GM12878 (cell line): ENCODE results near the gene HNRNPM. TPM values are rescaled to one million over a fixed set of nuclear protein-coding genes. Genes with fewer than 3 reads are reported as not detected.

Experiments used
- ATAC-seq: fragments of 200-7000 bp; cut with Tn5 transposase; 3 replicates; pipeline ENCODE4 v1.9.1; 2020; ENCODE audit warnings: mild to moderate bottlenecking, moderate library complexity
- BruUV-seq: library from RNA; stranded (reverse); fragments of 400-500 nt; replicated peaks from 2 replicates; lab custom pipeline; 2021; lab: Mats Ljungman, UMichigan
- CTCF ChIA-PET: fragments of 300-600 bp; sonication (Branson Sonifier 250); formaldehyde crosslinking; extraction: SDS; loops from one replicate; lab custom pipeline; 2021; ENCODE audit warnings: inconsistent platforms; lab: Yijun Ruan, JAX
- POLR2A ChIA-PET: fragments of 350-600 bp; formaldehyde crosslinking; extraction: SDS; loops from one replicate; lab custom pipeline; 2021; ENCODE audit warnings: inconsistent platforms; lab: Charles Lee
- RAD21 ChIA-PET: fragments of 300-600 bp; sonication (Branson Sonifier 250); formaldehyde crosslinking; loops from one replicate; lab custom pipeline; 2023; ENCODE audit warnings: antibody characterized with exemption; ENCODE audit not compliant: unreplicated experiment; lab: Charles Lee
- SMC1A ChIA-PET: fragments of 300-600 bp; sonication (Branson Sonifier 250); formaldehyde crosslinking; loops from one replicate; lab custom pipeline; 2023; ENCODE audit not compliant: unreplicated experiment, uncharacterized antibody; lab: Charles Lee
- DNase-seq: peaks from one replicate; pipeline ENCODE4 v3.0.0-alpha.2; 2011; ENCODE audit warnings: low read depth, low spot score
- FAIRE-seq: peaks from 3 replicates; lab custom pipeline; 2011; peaks lifted over from hg19 to GRCh38; lab: Jason Lieb, UNC
- H2AFZ ChIP-seq: 2 replicates; pipeline ENCODE4 v1.6.0; 2011; ENCODE audit warnings: low read depth, low read length, control low read depth; ENCODE audit not compliant: control insufficient read depth
- H3K27ac ChIP-seq: 2 replicates; pipeline ENCODE4 v1.5.1; 2011; ENCODE audit warnings: control low read depth; ENCODE audit not compliant: control insufficient read depth, insufficient read depth
- H3K27me3 ChIP-seq, 2 experiments: replicated peaks in 1 of 2; 2 replicates each; pipeline versions ENCODE4 v1.6.0 to v1.6.1; 2011; ENCODE audit warnings: low read length in 1 of 2; ENCODE audit not compliant: control insufficient read depth in 2 of 2, insufficient read depth in 2 of 2
- H3K36me3 ChIP-seq, 2 experiments: 2 replicates each; pipeline ENCODE4 v1.5.1; 2011; ENCODE audit warnings: low read length in 1 of 2; ENCODE audit not compliant: control insufficient read depth in 2 of 2, insufficient read depth in 2 of 2
- H3K4me1 ChIP-seq: 2 replicates; pipeline ENCODE4 v1.6.1; 2011; ENCODE audit warnings: mild to moderate bottlenecking, low read length, moderate library complexity, mixed read lengths; ENCODE audit not compliant: control insufficient read depth, insufficient read depth
- H3K4me2 ChIP-seq: 2 replicates; pipeline ENCODE4 v1.6.0; 2011; ENCODE audit warnings: control low read depth; ENCODE audit not compliant: control insufficient read depth, insufficient read depth
- H3K4me3 ChIP-seq: fragments of 200-600 bp; sonication (generic); 2 replicates; pipeline ENCODE4 v1.5.1; 2016
- H3K79me2 ChIP-seq: 2 replicates; pipeline ENCODE4 v1.6.0; 2011; ENCODE audit warnings: low read length; ENCODE audit not compliant: control insufficient read depth, insufficient read depth
- H3K9ac ChIP-seq: 2 replicates; pipeline ENCODE4 v1.8.0; 2011; ENCODE audit warnings: low read length, control low read depth, mixed read lengths; ENCODE audit not compliant: control insufficient read depth, insufficient read depth
- H3K9me3 ChIP-seq: replicated peaks from 3 replicates; pipeline ENCODE4 v1.5.1; 2011; ENCODE audit warnings: mild to moderate bottlenecking, low read length; ENCODE audit not compliant: control insufficient read depth, insufficient read depth
- H4K20me1 ChIP-seq: 2 replicates; pipeline ENCODE4 v1.6.0; 2011; ENCODE audit not compliant: control insufficient read depth, insufficient read depth
- CREB1 ChIP-seq: IDR thresholded peaks from 2 replicates; pipeline ENCODE4 v1.6.1; 2012; ENCODE audit warnings: low read depth, mild to moderate bottlenecking, inconsistent platforms
- FOXK2 ChIP-seq: fragments of 450-650 bp; IDR thresholded peaks from 2 replicates; pipeline ENCODE4 v1.6.1; 2017; ENCODE audit warnings: mild to moderate bottlenecking, moderate library complexity
- HDGF ChIP-seq: fragments of 450-650 bp; IDR thresholded peaks from 2 replicates; pipeline ENCODE4 v1.6.1; 2016; ENCODE audit warnings: antibody characterized with exemption
- NFYA ChIP-seq: IDR thresholded peaks from 2 replicates; pipeline ENCODE4 v1.6.1; 2011; ENCODE audit warnings: low read depth, mild to moderate bottlenecking, low read length, improper control_type of control experiment, borderline replicate concordance
- NR2C2 ChIP-seq: IDR thresholded peaks from 2 replicates; pipeline ENCODE4 v1.6.1; 2011; ENCODE audit warnings: borderline replicate concordance, low read depth; ENCODE audit not compliant: control insufficient read depth, insufficient read length
- RBBP5 ChIP-seq: fragments of 200-600 bp; sonication (generic); conservative IDR thresholded peaks from 2 replicates; pipeline ENCODE4 v1.6.1; 2016
- SMARCA5 ChIP-seq: fragments of 450-650 bp; IDR thresholded peaks from 2 replicates; pipeline ENCODE4 v1.6.1; 2017; ENCODE audit warnings: mild to moderate bottlenecking
- STAT3 ChIP-seq: IDR thresholded peaks from 2 replicates; pipeline ENCODE4 v1.6.1; 2011; ENCODE audit warnings: low read depth, low read length, improper control_type of control experiment
- SUZ12 ChIP-seq: fragments of 200-600 bp; sonication (generic); IDR thresholded peaks from one replicate; pipeline ENCODE4 v1.6.1; 2018; ENCODE audit warnings: antibody characterized with exemption, mild to moderate bottlenecking; ENCODE audit not compliant: unreplicated experiment
- YBX1 ChIP-seq: fragments of 450-650 bp; IDR thresholded peaks from 2 replicates; pipeline ENCODE4 v1.6.1; 2016; ENCODE audit warnings: antibody characterized with exemption
- ZNF217 ChIP-seq: fragments of 450-650 bp; IDR thresholded peaks from 2 replicates; pipeline ENCODE4 v1.6.1; 2017; ENCODE audit warnings: antibody characterized with exemption, mild to moderate bottlenecking
- ZNF384 ChIP-seq: IDR thresholded peaks from 2 replicates; pipeline ENCODE4 v1.6.1; 2012; ENCODE audit warnings: low read depth, mild to moderate bottlenecking, low read length, improper control_type of control experiment, borderline replicate concordance
- WGBS: methylation state at CpG from one replicate; pipeline ENCODE4 v1.1.6; 2016; ENCODE audit warnings: low lambda C conversion rate; ENCODE audit not compliant: insufficient replicate concordance, insufficient coverage; ENCODE audit errors: missing lambda C conversion rate; 5-methylcytosine and 5-hydroxymethylcytosine counted together
- in situ Hi-C: fragments of 300-500 bp; cut with MboI; formaldehyde crosslinking; loops from 9 replicates; pipeline ENCODE4 v1.14.3; 2018; ENCODE audit warnings: mixed read lengths
- intact Hi-C: fragments of 100-400 bp; cut with micrococcal nuclease; formaldehyde crosslinking; loops from one replicate; pipeline ENCODE4 v1.14.2; 2022; ENCODE audit not compliant: unreplicated experiment
- polyA plus RNA-seq, 11 experiments: library from polyadenylated mRNA; depleted of rRNA in 4 of 11; unstranded in 6 of 11; stranded (reverse) in 5 of 11; fragments of >200 nt; fragmentation: Nextera tagmentation in 4 of 11; fragmentation: Illumina TruSeq in 1 of 11; extraction: Ambion mirVana in 4 of 11; extraction: Trizol in 1 of 11; gene quantifications; 1 replicate in 1 of 11; 2 replicates in 10 of 11; pipeline versions ENCODE4 v1.2.1 to v1.2.3, GENCODE V29; 2011 to 2016; ENCODE audit warnings: inconsistent platforms in 2 of 11, missing spikeins in 2 of 11, low read depth in 1 of 11
- total RNA-seq, 4 experiments: library from RNA; depleted of rRNA in 3 of 4; stranded (reverse); fragments of >200 nt in 3 of 4; fragmentation: Illumina TruSeq in 1 of 4; extraction: Trizol in 1 of 4; gene quantifications; 2 replicates each; pipeline versions ENCODE4 v1.2.1 to v1.2.3, GENCODE V29; 2013 to 2021
- TF ChIP-seq, protein P1 (sequence below): fragments of 450-650 bp; IDR thresholded peaks from 2 replicates; pipeline ENCODE4 v1.6.1; 2018; ENCODE audit warnings: mild to moderate bottlenecking, low read depth, moderate library complexity; ENCODE audit not compliant: partially characterized antibody
- TF ChIP-seq, protein P2 (sequence below): IDR thresholded peaks from 2 replicates; pipeline ENCODE4 v1.6.1; 2011; ENCODE audit warnings: mild to moderate bottlenecking, low read depth, low read length, moderate library complexity; ENCODE audit not compliant: insufficient replicate concordance
- TF ChIP-seq, protein P3 (sequence below): fragments of 450-650 bp; formaldehyde crosslinking; IDR thresholded peaks from 2 replicates; pipeline ENCODE4 v1.4.0; 2020; ENCODE audit warnings: mild to moderate bottlenecking, moderate library complexity

The HNRNPM gene
- total and polyA plus RNA-seq, 10 of the 15 experiments (the other 5 are each of a cell fraction or from before 2014, with no cell fraction given) = 14.3 to 415 (median 198) TPM

GRCh38 chr19:8397271-8397670, 47.5 kb upstream of the HNRNPM start:
- in situ Hi-C loops = no loop called here
- WGBS = 36% methylated on average over 6 of the region's 7 CpGs
- H3K4me2 ChIP-seq = no peak overlapping the region
- FAIRE-seq = no peak
- H3K36me3 ChIP-seq = peaks cover 3 to 16% of the 10 kb centered on the region in 2 experiments; a peak in 3 of 4 replicates
- ChIA-PET RAD21 (no interaction called here), POLR2A (no interaction called here), CTCF (interaction anchor here (1.0 to 3.0 kb wide), 4 partner anchors 43 to 127 kb away, joined by 3 to 18 read pairs (median 4); no protein-coding TSS in a partner anchor), SMC1A (interaction anchor here (0.8 kb wide), 1 partner anchor 43 kb away, joined by 3 read pairs; no protein-coding TSS in a partner anchor)
- TF ChIP-seq SMARCA5 (no peak), NFYA (no peak), RBBP5 (no peak), STAT3 (no peak), NR2C2 (no peak), ZNF384 (no peak), FOXK2 (no peak), YBX1 (no peak), ZNF217 (no peak), CREB1 (no peak), HDGF (no peak), SUZ12 (no peak)
- TF ChIP-seq, protein P1, sequence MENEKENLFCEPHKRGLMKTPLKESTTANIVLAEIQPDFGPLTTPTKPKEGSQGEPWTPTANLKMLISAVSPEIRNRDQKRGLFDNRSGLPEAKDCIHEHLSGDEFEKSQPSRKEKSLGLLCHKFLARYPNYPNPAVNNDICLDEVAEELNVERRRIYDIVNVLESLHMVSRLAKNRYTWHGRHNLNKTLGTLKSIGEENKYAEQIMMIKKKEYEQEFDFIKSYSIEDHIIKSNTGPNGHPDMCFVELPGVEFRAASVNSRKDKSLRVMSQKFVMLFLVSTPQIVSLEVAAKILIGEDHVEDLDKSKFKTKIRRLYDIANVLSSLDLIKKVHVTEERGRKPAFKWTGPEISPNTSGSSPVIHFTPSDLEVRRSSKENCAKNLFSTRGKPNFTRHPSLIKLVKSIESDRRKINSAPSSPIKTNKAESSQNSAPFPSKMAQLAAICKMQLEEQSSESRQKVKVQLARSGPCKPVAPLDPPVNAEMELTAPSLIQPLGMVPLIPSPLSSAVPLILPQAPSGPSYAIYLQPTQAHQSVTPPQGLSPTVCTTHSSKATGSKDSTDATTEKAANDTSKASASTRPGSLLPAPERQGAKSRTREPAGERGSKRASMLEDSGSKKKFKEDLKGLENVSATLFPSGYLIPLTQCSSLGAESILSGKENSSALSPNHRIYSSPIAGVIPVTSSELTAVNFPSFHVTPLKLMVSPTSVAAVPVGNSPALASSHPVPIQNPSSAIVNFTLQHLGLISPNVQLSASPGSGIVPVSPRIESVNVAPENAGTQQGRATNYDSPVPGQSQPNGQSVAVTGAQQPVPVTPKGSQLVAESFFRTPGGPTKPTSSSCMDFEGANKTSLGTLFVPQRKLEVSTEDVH = no peak
- TF ChIP-seq, protein P2, sequence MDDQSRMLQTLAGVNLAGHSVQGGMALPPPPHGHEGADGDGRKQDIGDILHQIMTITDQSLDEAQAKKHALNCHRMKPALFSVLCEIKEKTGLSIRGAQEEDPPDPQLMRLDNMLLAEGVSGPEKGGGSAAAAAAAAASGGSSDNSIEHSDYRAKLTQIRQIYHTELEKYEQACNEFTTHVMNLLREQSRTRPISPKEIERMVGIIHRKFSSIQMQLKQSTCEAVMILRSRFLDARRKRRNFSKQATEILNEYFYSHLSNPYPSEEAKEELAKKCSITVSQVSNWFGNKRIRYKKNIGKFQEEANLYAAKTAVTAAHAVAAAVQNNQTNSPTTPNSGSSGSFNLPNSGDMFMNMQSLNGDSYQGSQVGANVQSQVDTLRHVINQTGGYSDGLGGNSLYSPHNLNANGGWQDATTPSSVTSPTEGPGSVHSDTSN = no peak
- TF ChIP-seq, protein P3, sequence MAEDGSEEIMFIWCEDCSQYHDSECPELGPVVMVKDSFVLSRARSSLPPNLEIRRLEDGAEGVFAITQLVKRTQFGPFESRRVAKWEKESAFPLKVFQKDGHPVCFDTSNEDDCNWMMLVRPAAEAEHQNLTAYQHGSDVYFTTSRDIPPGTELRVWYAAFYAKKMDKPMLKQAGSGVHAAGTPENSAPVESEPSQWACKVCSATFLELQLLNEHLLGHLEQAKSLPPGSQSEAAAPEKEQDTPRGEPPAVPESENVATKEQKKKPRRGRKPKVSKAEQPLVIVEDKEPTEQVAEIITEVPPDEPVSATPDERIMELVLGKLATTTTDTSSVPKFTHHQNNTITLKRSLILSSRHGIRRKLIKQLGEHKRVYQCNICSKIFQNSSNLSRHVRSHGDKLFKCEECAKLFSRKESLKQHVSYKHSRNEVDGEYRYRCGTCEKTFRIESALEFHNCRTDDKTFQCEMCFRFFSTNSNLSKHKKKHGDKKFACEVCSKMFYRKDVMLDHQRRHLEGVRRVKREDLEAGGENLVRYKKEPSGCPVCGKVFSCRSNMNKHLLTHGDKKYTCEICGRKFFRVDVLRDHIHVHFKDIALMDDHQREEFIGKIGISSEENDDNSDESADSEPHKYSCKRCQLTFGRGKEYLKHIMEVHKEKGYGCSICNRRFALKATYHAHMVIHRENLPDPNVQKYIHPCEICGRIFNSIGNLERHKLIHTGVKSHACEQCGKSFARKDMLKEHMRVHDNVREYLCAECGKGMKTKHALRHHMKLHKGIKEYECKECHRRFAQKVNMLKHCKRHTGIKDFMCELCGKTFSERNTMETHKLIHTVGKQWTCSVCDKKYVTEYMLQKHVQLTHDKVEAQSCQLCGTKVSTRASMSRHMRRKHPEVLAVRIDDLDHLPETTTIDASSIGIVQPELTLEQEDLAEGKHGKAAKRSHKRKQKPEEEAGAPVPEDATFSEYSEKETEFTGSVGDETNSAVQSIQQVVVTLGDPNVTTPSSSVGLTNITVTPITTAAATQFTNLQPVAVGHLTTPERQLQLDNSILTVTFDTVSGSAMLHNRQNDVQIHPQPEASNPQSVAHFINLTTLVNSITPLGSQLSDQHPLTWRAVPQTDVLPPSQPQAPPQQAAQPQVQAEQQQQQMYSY = no peak
- no peak for ATAC-seq
- DNase-seq = no peak
- intact Hi-C loops = loop anchor here (5.0 kb wide), 1 partner anchor 130 kb away; no protein-coding TSS in a partner anchor
- peaks cover 5% of the 10 kb centered on the region; the same call in 1 of the 2 replicates for H3K4me1 ChIP-seq
- H3K4me3 ChIP-seq = no peak overlapping the region
- H3K9me3 ChIP-seq = no peaks in the 10 kb centered on the region
- no peaks in the 10 kb centered on the region for H3K27me3 ChIP-seq
- H2AFZ ChIP-seq = no peak overlapping the region
- H4K20me1 ChIP-seq = no peaks in the 10 kb centered on the region; the same call in 1 of the 2 replicates
- BruUV-seq = no TSS peak
- no peak overlapping the region for H3K27ac ChIP-seq
- H3K79me2 ChIP-seq = peaks cover 19% of the 10 kb centered on the region
- no peak overlapping the region for H3K9ac ChIP-seq
